ENCODE results near the gene RPRD1A. TPM values are rescaled to one million over a fixed set of nuclear protein-coding genes. Genes with fewer than 3 reads are reported as not detected.

Gene RPRD1A
- total RNA-seq, 1 donor from 2014 or later = 62.6 TPM

DNA sequence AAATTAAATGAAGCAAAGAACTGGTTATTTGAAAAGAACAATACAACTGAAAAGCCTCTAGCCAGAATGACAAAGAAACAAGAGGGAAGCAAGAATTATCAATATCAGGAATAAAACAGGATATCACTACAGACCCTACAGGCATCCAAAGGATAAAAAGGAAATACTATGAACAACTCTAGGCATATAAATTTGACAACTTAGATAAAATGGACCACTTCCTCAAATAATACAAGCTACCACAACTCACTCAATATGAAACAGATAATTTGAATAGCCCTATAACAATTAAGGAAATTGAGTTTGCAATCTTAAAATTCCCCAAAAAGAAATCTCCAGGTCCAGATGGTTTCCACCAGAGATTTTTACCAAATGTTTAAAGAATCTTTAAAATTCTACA, 19.8 kb downstream of the RPRD1A start:
- Histone ChIP-seq H3K4me3 (ENCODE audit: insufficient read depth, low read depth, low read length) (no peak overlapping the region), H2AFZ (ENCODE audit: low read depth, low read length) (no peak overlapping the region), H3K27ac (ENCODE audit: low read depth, low read length) (no peak overlapping the region), H3K36me3 (ENCODE audit: insufficient read depth, low read length) (no peaks in the 10 kb centered on the region), H3K4me1 (ENCODE audit: insufficient read depth, low read length) (no peaks in the 10 kb centered on the region), H3K79me2 (ENCODE audit: insufficient read depth, low read length) (peaks cover 98% of the 10 kb centered on the region), H3K4me2 (ENCODE audit: low read length) (no peak overlapping the region), H3K9ac (ENCODE audit: low read length) (no peak overlapping the region), H3K27me3 (ENCODE audit: insufficient read depth, low read length) (no peaks in the 10 kb centered on the region), H3K9me3 (ENCODE audit: insufficient read depth, low read depth, low read length) (no peaks in the 10 kb centered on the region), H4K20me1 (ENCODE audit: insufficient read depth, low read length) (peaks cover 81% of the 10 kb centered on the region)
- DNase-seq (ENCODE audit: low read depth) (no peak), FAIRE-seq (peak; percentile 55)
- Mint-ChIP-seq H3K27me3 (ENCODE audit: low read depth, unreplicated experiment) (no peaks in the 10 kb centered on the region), H3K4me1 (ENCODE audit: low read depth, unreplicated experiment) (peaks cover 6% of the 10 kb centered on the region), H3K4me3 (ENCODE audit: unreplicated experiment) (no peak overlapping the region), H3K9me3 (ENCODE audit: unreplicated experiment) (peaks cover 2% of the 10 kb centered on the region), H3K27ac (ENCODE audit: unreplicated experiment) (no peak overlapping the region), H3K36me3 (ENCODE audit: low read depth, unreplicated experiment) (peaks cover 2% of the 10 kb centered on the region)
- TF ChIP-seq CTCF (IDR thresholded peaks at IDR 0.05; ENCODE audit: insufficient read depth, low read depth, low read length) (no peak), EZH2 (IDR thresholded peaks at IDR 0.05; ENCODE audit: insufficient read depth, low read length) (no peak)

DNA sequence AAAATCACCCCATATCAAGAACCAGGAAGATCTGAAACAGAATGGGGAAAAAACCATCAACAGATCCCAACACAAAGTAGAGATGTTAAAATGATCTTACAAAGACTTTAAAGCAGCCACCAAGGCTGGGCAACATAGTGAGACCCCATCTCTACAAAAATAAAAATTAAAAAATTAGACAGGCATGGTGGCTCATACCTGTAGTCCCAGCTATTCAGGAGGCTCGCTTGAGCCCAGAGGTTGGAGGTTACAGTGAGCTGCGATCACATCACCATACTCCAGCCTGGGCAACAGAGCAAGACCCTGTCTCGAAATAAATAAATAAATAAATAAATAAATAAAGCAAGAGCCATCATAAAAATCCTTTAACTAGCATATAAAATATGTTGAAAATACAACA, 20.5 kb downstream of the RPRD1A start:
- FAIRE-seq (no peak), DNase-seq (ENCODE audit: low read depth) (no peak)
- Histone ChIP-seq H3K36me3 (ENCODE audit: insufficient read depth, low read length) (no peaks in the 10 kb centered on the region), H3K4me2 (ENCODE audit: low read length) (no peak overlapping the region), H3K27me3 (ENCODE audit: insufficient read depth, low read length) (no peaks in the 10 kb centered on the region), H3K4me1 (ENCODE audit: insufficient read depth, low read length) (no peaks in the 10 kb centered on the region), H4K20me1 (ENCODE audit: insufficient read depth, low read length) (peaks cover 82% of the 10 kb centered on the region), H2AFZ (ENCODE audit: low read depth, low read length) (no peak overlapping the region), H3K27ac (ENCODE audit: low read depth, low read length) (no peak overlapping the region), H3K79me2 (ENCODE audit: insufficient read depth, low read length) (peaks cover 98% of the 10 kb centered on the region), H3K4me3 (ENCODE audit: insufficient read depth, low read depth, low read length) (no peak overlapping the region), H3K9me3 (ENCODE audit: insufficient read depth, low read depth, low read length) (no peaks in the 10 kb centered on the region), H3K9ac (ENCODE audit: low read length) (no peak overlapping the region)
- H3K4me1 Mint-ChIP-seq (ENCODE audit: low read depth, unreplicated experiment) = peaks cover 6% of the 10 kb centered on the region
- peaks cover 2% of the 10 kb centered on the region for H3K36me3 Mint-ChIP-seq (ENCODE audit: low read depth, unreplicated experiment)
- TF ChIP-seq EZH2 (IDR thresholded peaks at IDR 0.05; ENCODE audit: insufficient read depth, low read length) = no peak
- no peak for TF ChIP-seq CTCF (IDR thresholded peaks at IDR 0.05; ENCODE audit: insufficient read depth, low read depth, low read length)
- H3K27me3 Mint-ChIP-seq (ENCODE audit: low read depth, unreplicated experiment) = no peaks in the 10 kb centered on the region
- H3K9me3 Mint-ChIP-seq (ENCODE audit: unreplicated experiment) = peaks cover 2% of the 10 kb centered on the region
- no peak overlapping the region for H3K4me3 Mint-ChIP-seq (ENCODE audit: unreplicated experiment)
- H3K27ac Mint-ChIP-seq (ENCODE audit: unreplicated experiment) = no peak overlapping the region

GRCh38 chr18:36045241-36045991, 21.9 kb downstream of the RPRD1A start:
- Histone ChIP-seq H3K36me3 (ENCODE audit: insufficient read depth, low read length) (no peaks in the 10 kb centered on the region), H3K4me3 (ENCODE audit: insufficient read depth, low read depth, low read length) (no peak overlapping the region), H3K4me2 (ENCODE audit: low read length) (no peak overlapping the region), H3K9me3 (ENCODE audit: insufficient read depth, low read depth, low read length) (no peaks in the 10 kb centered on the region), H3K79me2 (ENCODE audit: insufficient read depth, low read length) (peaks cover 98% of the 10 kb centered on the region), H4K20me1 (ENCODE audit: insufficient read depth, low read length) (peaks cover 81% of the 10 kb centered on the region), H3K27ac (ENCODE audit: low read depth, low read length) (no peak overlapping the region), H3K4me1 (ENCODE audit: insufficient read depth, low read length) (no peaks in the 10 kb centered on the region), H2AFZ (ENCODE audit: low read depth, low read length) (no peak overlapping the region), H3K9ac (ENCODE audit: low read length) (no peak overlapping the region), H3K27me3 (ENCODE audit: insufficient read depth, low read length) (no peaks in the 10 kb centered on the region)
- no peak for FAIRE-seq
- H3K9me3 Mint-ChIP-seq (ENCODE audit: unreplicated experiment) = peaks cover 2% of the 10 kb centered on the region
- H3K4me1 Mint-ChIP-seq (ENCODE audit: low read depth, unreplicated experiment) = peaks cover 6% of the 10 kb centered on the region
- no peak overlapping the region for H3K4me3 Mint-ChIP-seq (ENCODE audit: unreplicated experiment)
- no peak for DNase-seq (ENCODE audit: low read depth)
- TF ChIP-seq EZH2 (IDR thresholded peaks at IDR 0.05; ENCODE audit: insufficient read depth, low read length) (no peak), CTCF (IDR thresholded peaks at IDR 0.05; ENCODE audit: insufficient read depth, low read depth, low read length) (no peak)
- no peak overlapping the region for H3K27ac Mint-ChIP-seq (ENCODE audit: unreplicated experiment)
- peaks cover 2% of the 10 kb centered on the region for H3K36me3 Mint-ChIP-seq (ENCODE audit: low read depth, unreplicated experiment)
- no peaks in the 10 kb centered on the region for H3K27me3 Mint-ChIP-seq (ENCODE audit: low read depth, unreplicated experiment)

Measured in astrocyte (in vitro differentiated cells and primary cell).